T-helper 1 cell treated with Interleukin-12 subunit alpha and Interleukin-12 subunit beta and Interleukin-4 antibody, amounts not matched to agents 30 ng/mL and 1 ng/mL, for 36 hours (primary cell): ENCODE data around the gene LOXL4. TPM values are rescaled to one million over a fixed set of nuclear protein-coding genes. Genes with fewer than 3 reads are reported as not detected.

Source experiments
- intact Hi-C: fragments of 100-400 bp; cut with micrococcal nuclease; formaldehyde crosslinking; loops from one replicate; pipeline ENCODE4 v1.15.1; 2024
- total RNA-seq: library from RNA; stranded (reverse); gene quantifications from 2 replicates; pipeline ENCODE4 v1.2.3, GENCODE V29; 2022

LOXL4 gene
- not detected in 2 replicates for total RNA-seq

GRCh38 chr10:98267894-98268693 lies at the start of gene LOXL4:
Gene LOXL4, minus strand, starts transcription at chr10:98268194. Its CDS starts 5,175 bp downstream, at chr10:98263019.
- intact Hi-C loops, result no loop called here

- intact Hi-C loops, result no loop called here
Measured at GRCh38 chr10:98316661-98317060, 48.7 kb upstream of the LOXL4 start.

GRCh38 chr10:98316170-98316569 lies 48.2 kb upstream of the LOXL4 start:
- intact Hi-C loops, result no loop called here

GRCh38 chr10:98314532-98315284 lies 46.7 kb upstream of the LOXL4 start:
- intact Hi-C loops, result no loop called here

GRCh38 chr10:98313598-98313997 lies 45.6 kb upstream of the LOXL4 start:
- intact Hi-C loops, result no loop called here

- intact Hi-C loops, result no loop called here
Measured at GRCh38 chr10:98312822-98313221, 44.8 kb upstream of the LOXL4 start.

- intact Hi-C loops, result no loop called here
Measured at GRCh38 chr10:98312349-98312748, 44.4 kb upstream of the LOXL4 start.

GRCh38 chr10:98310701-98311100 lies 42.7 kb upstream of the LOXL4 start:
- intact Hi-C loops, result no loop called here

GRCh38 chr10:98309366-98310355 lies 41.7 kb upstream of the LOXL4 start:
- intact Hi-C loops, result loop anchor here (1.0 kb wide), 1 partner anchor 139 kb away; no protein-coding TSS in a partner anchor

- intact Hi-C loops, result loop anchor here (1.0 kb wide), 1 partner anchor 139 kb away; no protein-coding TSS in a partner anchor
Measured at GRCh38 chr10:98308669-98309365, 40.8 kb upstream of the LOXL4 start.

- intact Hi-C loops, result no loop called here
Measured at GRCh38 chr10:98307916-98308541, 40.0 kb upstream of the LOXL4 start.

- intact Hi-C loops, result no loop called here
Measured at GRCh38 chr10:98306501-98306900, 38.5 kb upstream of the LOXL4 start.

- intact Hi-C loops, result no loop called here
Measured at GRCh38 chr10:98303569-98303968, 35.6 kb upstream of the LOXL4 start.

- intact Hi-C loops, result no loop called here
Measured at GRCh38 chr10:98302741-98303365, 34.9 kb upstream of the LOXL4 start.

- intact Hi-C loops, result no loop called here
Measured at GRCh38 chr10:98301664-98302319, 33.8 kb upstream of the LOXL4 start.

GRCh38 chr10:98300526-98301229 lies 32.7 kb upstream of the LOXL4 start:
- intact Hi-C loops, result no loop called here

GRCh38 chr10:98299341-98299740 lies 31.3 kb upstream of the LOXL4 start:
- intact Hi-C loops, result no loop called here

- intact Hi-C loops, result no loop called here
Measured at GRCh38 chr10:98296524-98296923, 28.5 kb upstream of the LOXL4 start.
